Activated CD8-positive, alpha-beta memory T cell treated with anti-CD3 and anti-CD28 coated beads for 4 hours (primary cell): ENCODE measurements around the gene TMIGD2.
A peak's percentile ranks its signal among the peaks of the same experiment; 100 is the strongest.

ENCODE experiments used
- DNase-seq, 2 donors: peaks; one replicate each; pipeline ENCODE4 v3.0.0-alpha.2; 2020; ENCODE audit warnings: low read depth in 2 of 2

Gene TMIGD2

GRCh38 chr19:4326837-4327251 lies 24.7 kb upstream of the TMIGD2 start:
- no peak for DNase-seq

- DNase-seq, result no peak
Observed at GRCh38 chr19:4326215-4326836, 24.1 kb upstream of the TMIGD2 start.

- DNase-seq, result no peak
Observed at GRCh38 chr19:4324228-4324627, 22.0 kb upstream of the TMIGD2 start.

GRCh38 chr19:4323692-4324091 lies 21.5 kb upstream of the TMIGD2 start:
- no peak for DNase-seq

- DNase-seq, result no peak
Observed at GRCh38 chr19:4322942-4323665, 20.9 kb upstream of the TMIGD2 start.

GRCh38 chr19:4320419-4320818 lies 18.2 kb upstream of the TMIGD2 start:
- DNase-seq, result no peak

- DNase-seq, result no peak
Observed at GRCh38 chr19:4319067-4319718, 17.0 kb upstream of the TMIGD2 start.

- no peak for DNase-seq
Observed at GRCh38 chr19:4318460-4318859, 16.3 kb upstream of the TMIGD2 start.

- no peak for DNase-seq
Observed at GRCh38 chr19:4316956-4317355, 14.8 kb upstream of the TMIGD2 start.

- DNase-seq, result no peak
Observed at GRCh38 chr19:4313847-4314490, 11.8 kb upstream of the TMIGD2 start.

GRCh38 chr19:4310247-4311121 lies 8.3 kb upstream of the TMIGD2 start:
- no peak for DNase-seq

GRCh38 chr19:4305659-4306058 lies 3.5 kb upstream of the TMIGD2 start:
- no peak for DNase-seq

- DNase-seq, result no peak
Observed at GRCh38 chr19:4305257-4305612, 3.0 kb upstream of the TMIGD2 start.

- DNase-seq, result peak in 1 of 2 donors; percentile 38
Observed at GRCh38 chr19:4304538-4305256, 2.5 kb upstream of the TMIGD2 start, which contains the start of gene FSD1. TSS of gene FSD1 (plus strand) at chr19:4304598. CDS start at chr19:4304747, 149 bp downstream.

GRCh38 chr19:4303819-4304537 lies 1.8 kb upstream of the TMIGD2 start:
- DNase-seq, result no peak

GRCh38 chr19:4301590-4302242 lies 473 bp downstream of the TMIGD2 start:
- no peak for DNase-seq

- no peak for DNase-seq
Observed at GRCh38 chr19:4300589-4300988, 1.6 kb downstream of the TMIGD2 start.

GRCh38 chr19:4298810-4299550 lies 3.2 kb downstream of the TMIGD2 start:
- no peak for DNase-seq
